Suprapubic skin (tissue), 4 donors: ENCODE data around the gene ATRN. TPM values are rescaled to one million over a fixed set of nuclear protein-coding genes. Genes with fewer than 3 reads are reported as not detected.

Experiments used
- DNase-seq, 2 donors: peaks; one replicate each; pipeline ENCODE4 v3.0.0-alpha.2; 2019; ENCODE audit warnings: low spot score in 2 of 2
- H3K27ac ChIP-seq: fragments of 200-600 bp; sonication (generic); one replicate; pipeline ENCODE4 v1.5.1; 2019
- H3K27me3 ChIP-seq: fragments of 200-600 bp; sonication (generic); one replicate; pipeline ENCODE4 v1.5.1; 2019
- H3K36me3 ChIP-seq: fragments of 200-600 bp; sonication (generic); one replicate; pipeline ENCODE4 v1.5.1; 2019
- H3K4me1 ChIP-seq: fragments of 200-600 bp; sonication (generic); one replicate; pipeline ENCODE4 v1.5.1; 2019
- H3K4me3 ChIP-seq: fragments of 200-600 bp; sonication (generic); one replicate; pipeline ENCODE4 v1.5.1; 2019; ENCODE audit warnings: mild to moderate bottlenecking
- H3K9me3 ChIP-seq: fragments of 200-600 bp; sonication (generic); one replicate; pipeline ENCODE4 v1.5.1; 2019
- CTCF ChIP-seq, 2 donors: fragments of 200-600 bp in 1 of 2; fragments of 450-650 bp in 1 of 2; sonication (generic) in 1 of 2; IDR thresholded peaks; one replicate each; pipeline ENCODE4 v1.5.1; 2016 to 2019; ENCODE audit warnings: antibody characterized with exemption in 2 of 2, mild to moderate bottlenecking in 1 of 2, moderate library complexity in 1 of 2
- EP300 ChIP-seq: sonication (generic); formaldehyde crosslinking; IDR thresholded peaks from one replicate; pipeline ENCODE4 v1.6.1; 2017; ENCODE audit warnings: antibody characterized with exemption
- POLR2A ChIP-seq, 2 donors: fragments of 450-650 bp; IDR thresholded peaks; one replicate each; pipeline ENCODE4 v1.6.1; 2017; ENCODE audit warnings: antibody characterized with exemption in 2 of 2, mild to moderate bottlenecking in 2 of 2, moderate library complexity in 2 of 2
- POLR2AphosphoS5 ChIP-seq, 3 donors: sonication (generic); formaldehyde crosslinking; IDR thresholded peaks; one replicate each; pipeline ENCODE4 v1.6.1; 2017; ENCODE audit warnings: antibody characterized with exemption in 3 of 3
- WGBS: methylation state at CpG from one replicate; pipeline ENCODE4 v1.1.5; 2018; 5-methylcytosine and 5-hydroxymethylcytosine counted together
- total RNA-seq, 4 donors: library from RNA; depleted of rRNA; stranded (reverse); fragments of >200 nt; gene quantifications; one replicate each; pipeline ENCODE4 v1.1.0, GENCODE V29; 2016

Gene ATRN
- total RNA-seq, 4 donors from 2014 or later = 23.3 to 39.1 (median 28.3) TPM

GRCh38 chr20:3477861-3478544, 7.2 kb downstream of the ATRN start:
- no peak overlapping the region for H3K4me3 ChIP-seq
- peaks cover 11% of the 10 kb centered on the region for H3K4me1 ChIP-seq
- WGBS = 91% methylated on average over 5 of the region's 5 CpGs
- H3K27me3 ChIP-seq = no peaks in the 10 kb centered on the region
- no peak for DNase-seq
- H3K27ac ChIP-seq = no peak overlapping the region
- H3K36me3 ChIP-seq = no peaks in the 10 kb centered on the region
- H3K9me3 ChIP-seq = no peaks in the 10 kb centered on the region
- no peak for TF ChIP-seq EP300
- TF ChIP-seq CTCF (IDR thresholded peaks at IDR 0.05) = no peak
- TF ChIP-seq POLR2AphosphoS5 (IDR thresholded peaks at IDR 0.05) = no peak
- no peak for TF ChIP-seq POLR2A (IDR thresholded peaks at IDR 0.05)

GRCh38 chr20:3479025-3479424, 8.2 kb downstream of the ATRN start:
- Histone ChIP-seq H3K4me1 (peaks cover under 1% of the 10 kb centered on the region), H3K27me3 (no peaks in the 10 kb centered on the region), H3K27ac (no peak overlapping the region), H3K4me3 (no peak overlapping the region), H3K9me3 (no peaks in the 10 kb centered on the region), H3K36me3 (no peaks in the 10 kb centered on the region)
- no peak for DNase-seq
- TF ChIP-seq CTCF (IDR thresholded peaks at IDR 0.05) (no peak), POLR2A (IDR thresholded peaks at IDR 0.05) (no peak), EP300 (no peak), POLR2AphosphoS5 (IDR thresholded peaks at IDR 0.05) (no peak)
- WGBS = 92% methylated on average over 2 of the region's 2 CpGs

- no peak for DNase-seq
- Histone ChIP-seq H3K27me3 (no peaks in the 10 kb centered on the region), H3K27ac (no peak overlapping the region), H3K4me3 (no peak overlapping the region), H3K4me1 (no peaks in the 10 kb centered on the region), H3K9me3 (no peaks in the 10 kb centered on the region), H3K36me3 (no peaks in the 10 kb centered on the region)
- WGBS = 82% methylated on average over 11 of the region's 11 CpGs
- TF ChIP-seq EP300 = no peak
- TF ChIP-seq POLR2AphosphoS5 (IDR thresholded peaks at IDR 0.05) = no peak
- TF ChIP-seq CTCF (IDR thresholded peaks at IDR 0.05) = no peak
- no peak for TF ChIP-seq POLR2A (IDR thresholded peaks at IDR 0.05)
Measured at GRCh38 chr20:3479759-3480615, 9.2 kb downstream of the ATRN start.

- TF ChIP-seq POLR2A (IDR thresholded peaks at IDR 0.05) = no peak
- no peak for TF ChIP-seq POLR2AphosphoS5 (IDR thresholded peaks at IDR 0.05)
- no peak for TF ChIP-seq CTCF (IDR thresholded peaks at IDR 0.05)
- no peak for TF ChIP-seq EP300
- no peak for DNase-seq
- H3K27ac ChIP-seq = no peak overlapping the region
- H3K36me3 ChIP-seq = no peaks in the 10 kb centered on the region
- H3K4me1 ChIP-seq = no peaks in the 10 kb centered on the region
- WGBS = 71% methylated on average over 3 of the region's 3 CpGs
- H3K27me3 ChIP-seq = no peaks in the 10 kb centered on the region
- H3K4me3 ChIP-seq = no peak overlapping the region
- peaks cover 10% of the 10 kb centered on the region for H3K9me3 ChIP-seq
Measured at GRCh38 chr20:3483309-3483708, 12.5 kb downstream of the ATRN start.

GRCh38 chr20:3483784-3484183, 13.0 kb downstream of the ATRN start:
- no peaks in the 10 kb centered on the region for H3K36me3 ChIP-seq
- no peak overlapping the region for H3K4me3 ChIP-seq
- H3K4me1 ChIP-seq = no peaks in the 10 kb centered on the region
- H3K27ac ChIP-seq = no peak overlapping the region
- 62% methylated on average over 1 of the region's 1 CpG for WGBS
- peaks cover 10% of the 10 kb centered on the region for H3K9me3 ChIP-seq
- H3K27me3 ChIP-seq = no peaks in the 10 kb centered on the region
- DNase-seq = no peak
- no peak for TF ChIP-seq POLR2AphosphoS5 (IDR thresholded peaks at IDR 0.05)
- TF ChIP-seq EP300 = no peak
- no peak for TF ChIP-seq POLR2A (IDR thresholded peaks at IDR 0.05)
- no peak for TF ChIP-seq CTCF (IDR thresholded peaks at IDR 0.05)
